Ectodermal cell (in vitro differentiated cells): ENCODE measurements around the gene TMPRSS13.

Experiments used
- H3K27ac ChIP-seq: 2 replicates; pipeline ENCODE4 v1.7.0; 2013; ENCODE audit warnings: mild to moderate bottlenecking, low read depth, low read length; ENCODE audit not compliant: insufficient read depth, poor library complexity, severe bottlenecking
- H3K27me3 ChIP-seq: 2 replicates; pipeline ENCODE4 v1.7.0; 2013; ENCODE audit warnings: mild to moderate bottlenecking, low read length; ENCODE audit not compliant: insufficient read depth, control insufficient read depth, poor library complexity, severe bottlenecking
- H3K36me3 ChIP-seq: one replicate; pipeline ENCODE4 v1.7.0; 2013; ENCODE audit warnings: low read length; ENCODE audit not compliant: control insufficient read depth, insufficient read depth
- H3K4me1 ChIP-seq: one replicate; pipeline ENCODE4 v1.7.0; 2013; ENCODE audit warnings: low read length; ENCODE audit not compliant: control insufficient read depth, insufficient read depth
- H3K4me3 ChIP-seq: 2 replicates; pipeline ENCODE4 v1.7.0; 2013; ENCODE audit warnings: low read depth, low read length, control low read depth; ENCODE audit not compliant: insufficient read depth
- H3K9me3 ChIP-seq: 2 replicates; pipeline ENCODE4 v1.7.0; 2013; ENCODE audit warnings: mild to moderate bottlenecking, low read length, moderate library complexity; ENCODE audit not compliant: control insufficient read depth
- WGBS, 2 experiments: methylation state at CpG; one replicate each; pipeline ENCODE4 v1.1.7; 2013; ENCODE audit warnings: missing lambda C conversion rate in 2 of 2; 5-methylcytosine and 5-hydroxymethylcytosine counted together

Gene TMPRSS13

DNA sequence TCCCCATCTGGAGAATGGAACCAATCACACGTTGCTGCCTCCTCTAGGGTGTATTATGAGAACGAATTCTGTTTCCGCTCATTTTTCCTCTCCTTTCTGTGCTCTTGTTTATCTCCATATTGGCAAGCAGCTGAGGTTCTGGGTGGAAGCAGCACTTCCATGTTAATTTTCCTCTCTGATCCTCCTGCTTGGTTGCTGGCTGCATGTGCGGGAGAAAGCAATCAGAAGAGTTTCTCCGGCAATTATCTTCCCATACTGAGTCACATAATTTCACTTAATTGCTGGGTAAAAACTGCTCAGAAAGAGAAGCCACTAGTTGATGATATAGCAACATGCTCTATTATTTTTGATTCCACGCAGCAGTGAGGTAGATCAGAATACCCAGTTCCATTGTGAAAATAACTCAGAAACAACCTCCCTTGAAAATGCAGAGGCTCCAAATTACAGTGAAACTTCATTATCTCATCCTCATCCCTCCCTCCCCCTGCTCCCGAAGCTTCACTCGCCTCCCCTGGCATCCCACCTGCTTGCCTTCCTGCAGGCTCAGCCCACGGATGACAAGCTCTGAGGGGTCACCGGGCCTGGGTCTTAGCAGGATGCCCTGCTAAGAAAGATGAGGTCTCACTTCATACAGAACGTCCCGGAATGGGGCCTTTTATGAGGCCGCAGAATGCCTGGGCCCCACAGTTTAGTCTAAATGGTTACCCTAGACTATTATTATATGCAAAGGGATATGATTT lies 73.1 kb downstream of the TMPRSS13 start:
- Histone ChIP-seq H3K4me3 (no peak overlapping the region), H3K4me1 (peaks cover 6% of the 10 kb centered on the region), H3K36me3 (no peaks in the 10 kb centered on the region), H3K27me3 (no peaks in the 10 kb centered on the region), H3K27ac (no peak overlapping the region), H3K9me3 (no peaks in the 10 kb centered on the region)
- 91 to 94% methylated on average over 13 of the region's 13 CpGs for WGBS, 2 experiments

DNA sequence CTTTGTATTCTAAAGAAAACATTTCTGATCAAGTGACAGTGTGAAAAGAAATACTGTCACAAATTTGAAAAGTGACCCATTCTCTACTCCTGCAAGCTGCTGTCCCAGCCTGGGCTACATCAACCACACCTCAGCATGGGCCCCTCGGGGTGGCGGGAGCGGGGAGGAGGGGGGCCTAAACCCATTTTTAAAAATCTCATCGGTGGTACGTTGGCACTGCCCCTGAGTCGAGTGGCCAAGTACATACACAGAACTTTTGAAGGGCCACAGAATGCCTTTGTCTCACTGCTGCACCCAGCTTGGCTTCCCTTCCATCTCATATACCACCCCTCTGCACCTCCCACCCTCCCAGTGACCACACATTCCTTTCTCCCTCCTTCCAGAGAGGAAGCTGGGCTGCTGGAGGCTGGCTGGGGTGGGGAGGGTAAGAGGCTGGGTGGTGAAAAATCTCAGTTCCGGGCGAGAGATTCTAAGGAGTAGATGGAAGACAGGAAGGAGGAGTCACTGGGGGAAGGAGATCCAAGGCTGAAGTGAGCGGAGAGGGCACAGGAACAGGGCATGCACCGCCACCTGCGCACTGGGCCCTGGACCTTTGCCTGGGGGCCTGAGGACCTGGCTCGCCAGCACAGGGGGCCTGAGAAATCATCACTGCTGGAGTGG lies 73.9 kb downstream of the TMPRSS13 start:
- H3K4me3 ChIP-seq: no peak overlapping the region
- H3K27me3 ChIP-seq: no peaks in the 10 kb centered on the region
- no peaks in the 10 kb centered on the region for H3K36me3 ChIP-seq
- no peak overlapping the region for H3K27ac ChIP-seq
- H3K4me1 ChIP-seq: peaks cover 6% of the 10 kb centered on the region
- 82 to 83% methylated on average over 12 of the region's 12 CpGs for WGBS, 2 experiments
- H3K9me3 ChIP-seq: no peaks in the 10 kb centered on the region

DNA sequence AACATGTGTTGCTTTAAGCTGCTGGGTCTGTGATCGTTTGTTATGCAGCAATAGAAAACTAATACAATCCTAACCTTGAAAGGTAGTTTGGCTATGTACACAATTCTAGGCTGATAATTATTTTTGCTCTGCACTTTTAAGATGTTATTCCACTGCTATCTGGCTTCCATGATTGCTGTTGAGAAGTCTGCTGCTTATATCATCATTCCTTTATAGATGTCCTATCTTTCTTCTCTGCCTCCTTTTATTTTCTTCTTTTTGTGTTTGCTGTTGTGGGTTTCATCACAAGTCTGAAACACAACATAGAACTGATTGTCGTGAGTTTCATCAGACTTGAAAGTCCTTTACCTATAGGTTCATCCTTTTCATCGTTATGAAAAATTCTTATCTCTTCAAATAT lies 76.9 kb downstream of the TMPRSS13 start:
- Histone ChIP-seq H3K27ac (no peak overlapping the region), H3K4me3 (no peak overlapping the region), H3K36me3 (no peaks in the 10 kb centered on the region), H3K9me3 (no peaks in the 10 kb centered on the region), H3K27me3 (no peaks in the 10 kb centered on the region), H3K4me1 (peaks cover 6% of the 10 kb centered on the region)
- 62 to 97% methylated on average over 2 to 3 of the region's 3 CpGs for WGBS, 2 experiments

DNA sequence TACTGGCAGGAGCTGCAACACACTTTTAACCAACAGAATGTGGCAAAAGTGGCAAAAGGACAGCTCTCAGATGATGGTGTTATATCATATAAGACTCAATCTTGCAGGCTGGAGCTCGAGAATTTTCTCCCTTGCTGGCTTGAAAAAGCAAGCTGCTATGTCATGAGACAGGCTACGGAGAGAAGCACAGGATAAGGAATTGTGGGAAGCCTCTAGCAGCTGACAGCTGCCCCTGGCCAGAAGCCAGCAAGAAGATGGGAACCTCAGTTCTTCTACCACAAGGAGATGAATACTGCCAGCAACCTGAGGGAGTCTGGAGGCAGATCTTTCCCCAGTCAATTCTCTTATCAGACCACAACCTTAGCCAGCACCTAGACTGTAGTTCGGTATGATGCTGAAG lies 77.3 kb downstream of the TMPRSS13 start:
- Histone ChIP-seq H3K36me3 (no peaks in the 10 kb centered on the region), H3K4me1 (peaks cover 6% of the 10 kb centered on the region), H3K27ac (no peak overlapping the region), H3K27me3 (no peaks in the 10 kb centered on the region), H3K9me3 (no peaks in the 10 kb centered on the region), H3K4me3 (no peak overlapping the region)
- WGBS, 2 experiments: 85 to 89% methylated on average over 3 of the region's 3 CpGs

DNA sequence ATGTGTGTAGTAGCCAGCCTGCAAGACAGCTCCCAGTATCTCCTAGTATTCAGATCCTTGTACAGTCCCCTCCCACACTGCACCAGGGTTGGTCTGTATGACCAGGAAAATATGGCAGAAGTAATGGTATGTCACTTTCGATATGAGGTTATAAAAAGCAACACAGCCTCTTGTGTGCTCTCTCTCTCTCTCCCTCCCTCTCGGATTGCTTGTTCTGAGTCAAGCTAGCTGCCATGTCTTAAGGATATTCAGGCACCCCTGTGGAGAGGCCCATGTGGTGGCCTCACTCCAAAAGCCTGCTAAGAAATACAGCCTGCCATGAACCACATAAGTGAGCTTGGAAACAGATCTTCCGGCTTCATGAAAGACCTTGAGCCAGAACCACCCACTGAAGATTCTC lies 78.1 kb downstream of the TMPRSS13 start:
- 56 to 65% methylated on average over 3 of the region's 3 CpGs for WGBS, 2 experiments

More for the DNA sequence above, 78.1 kb downstream of the TMPRSS13 start:
- Histone ChIP-seq H3K27ac (no peak overlapping the region), H3K9me3 (no peaks in the 10 kb centered on the region), H3K27me3 (no peaks in the 10 kb centered on the region), H3K4me3 (no peak overlapping the region), H3K36me3 (no peaks in the 10 kb centered on the region), H3K4me1 (peaks cover 6% of the 10 kb centered on the region)
